K562 (cell line): ENCODE results near the gene TRIM4. TPM values are rescaled to one million over a fixed set of nuclear protein-coding genes. Genes with fewer than 3 reads are reported as not detected.

Source experiments
- CBX2 ChIP-seq: fragments of 200-600 bp; sonication (generic); IDR thresholded peaks from one replicate; pipeline ENCODE4 v1.6.1; 2012; ENCODE audit warnings: mild to moderate bottlenecking, low read length, inconsistent platforms; ENCODE audit not compliant: insufficient read depth, poor library complexity, severe bottlenecking
- RBM17 ChIP-seq: fragments of 200-400 bp; formaldehyde crosslinking; IDR thresholded peaks from 2 replicates; pipeline ENCODE4 v1.6.1; 2017; ENCODE audit warnings: low read depth, mild to moderate bottlenecking, low read length, borderline replicate concordance
- RBM25 ChIP-seq: fragments of 200-400 bp; formaldehyde crosslinking; IDR thresholded peaks from 2 replicates; pipeline ENCODE4 v1.6.1; 2018; ENCODE audit warnings: low read length, low read depth, moderate library complexity; ENCODE audit not compliant: severe bottlenecking
- SIRT6 ChIP-seq: IDR thresholded peaks from one replicate; pipeline ENCODE4 v1.6.1; 2012; ENCODE audit warnings: low read depth, mild to moderate bottlenecking, control low read depth, inconsistent platforms, low read length, moderate library complexity
- SPI1 ChIP-seq: IDR thresholded peaks from 2 replicates; pipeline ENCODE4 v1.6.1; 2011; ENCODE audit warnings: low read depth, low read length, control low read depth, borderline replicate concordance
- ZBTB17 ChIP-seq: fragments of 450-650 bp; formaldehyde crosslinking; IDR thresholded peaks from 2 replicates; pipeline ENCODE4 v1.4.0; 2020; ENCODE audit warnings: mild to moderate bottlenecking
- ZNF239 ChIP-seq: fragments of 250-450 bp; sonication (Bioruptor Pico); IDR thresholded peaks from 2 replicates; pipeline ENCODE4 v1.4.0; 2020; ENCODE audit warnings: mild to moderate bottlenecking
- ZNF280B ChIP-seq: fragments of 250-450 bp; sonication (Bioruptor Pico); IDR thresholded peaks from 2 replicates; pipeline ENCODE4 v1.5.1; 2021; ENCODE audit warnings: mild to moderate bottlenecking
- ZNF583 ChIP-seq: fragments of 250-450 bp; sonication (Bioruptor Pico); IDR thresholded peaks from 2 replicates; pipeline ENCODE4 v1.4.0; 2020
- polyA plus RNA-seq, 8 experiments: library from polyadenylated mRNA; depleted of rRNA in 4 of 8; stranded (reverse) in 5 of 8; unstranded in 3 of 8; fragments of >200 nt; fragmentation: Nextera tagmentation in 2 of 8; fragmentation: Illumina TruSeq in 1 of 8; extraction: Ambion mirVana in 2 of 8; extraction: Trizol in 1 of 8; gene quantifications; 2 replicates each; pipeline versions ENCODE4 v1.2.1 to v1.2.3, GENCODE V29; 2011 to 2014; ENCODE audit warnings: inconsistent platforms in 1 of 8, missing spikeins in 1 of 8
- total RNA-seq, 7 experiments: library from RNA; depleted of rRNA in 6 of 7; stranded (reverse); fragments of >200 nt in 6 of 7; fragmentation: Illumina TruSeq in 2 of 7; extraction: Trizol in 2 of 7; gene quantifications; 2 replicates each; pipeline versions ENCODE4 v1.2.1 to v1.2.3, GENCODE V29; 2011 to 2021; ENCODE audit warnings: low replicate concordance in 1 of 7
- TF ChIP-seq, protein P1 (sequence below), 2 experiments: fragments of 450-650 bp in 1 of 2; sonication (generic) in 1 of 2; formaldehyde crosslinking in 1 of 2; IDR thresholded peaks; 2 replicates each; pipeline versions ENCODE4 v1.7.1 to v1.9.0; 2016 to 2022; ENCODE audit warnings: inconsistent platforms in 1 of 2, mild to moderate bottlenecking in 1 of 2, missing genetic modification reagents in 1 of 2
- TF ChIP-seq, protein P2 (sequence below): fragments of 450-650 bp; IDR thresholded peaks from 2 replicates; pipeline ENCODE4 v1.6.1; 2017; ENCODE audit warnings: antibody characterized with exemption, mild to moderate bottlenecking

TRIM4 gene
- total and polyA plus RNA-seq, 9 of the 15 experiments (the other 6 are each of a cell fraction or from before 2014, with no cell fraction given), result 6.2 to 28.3 (median 22.4) TPM

DNA sequence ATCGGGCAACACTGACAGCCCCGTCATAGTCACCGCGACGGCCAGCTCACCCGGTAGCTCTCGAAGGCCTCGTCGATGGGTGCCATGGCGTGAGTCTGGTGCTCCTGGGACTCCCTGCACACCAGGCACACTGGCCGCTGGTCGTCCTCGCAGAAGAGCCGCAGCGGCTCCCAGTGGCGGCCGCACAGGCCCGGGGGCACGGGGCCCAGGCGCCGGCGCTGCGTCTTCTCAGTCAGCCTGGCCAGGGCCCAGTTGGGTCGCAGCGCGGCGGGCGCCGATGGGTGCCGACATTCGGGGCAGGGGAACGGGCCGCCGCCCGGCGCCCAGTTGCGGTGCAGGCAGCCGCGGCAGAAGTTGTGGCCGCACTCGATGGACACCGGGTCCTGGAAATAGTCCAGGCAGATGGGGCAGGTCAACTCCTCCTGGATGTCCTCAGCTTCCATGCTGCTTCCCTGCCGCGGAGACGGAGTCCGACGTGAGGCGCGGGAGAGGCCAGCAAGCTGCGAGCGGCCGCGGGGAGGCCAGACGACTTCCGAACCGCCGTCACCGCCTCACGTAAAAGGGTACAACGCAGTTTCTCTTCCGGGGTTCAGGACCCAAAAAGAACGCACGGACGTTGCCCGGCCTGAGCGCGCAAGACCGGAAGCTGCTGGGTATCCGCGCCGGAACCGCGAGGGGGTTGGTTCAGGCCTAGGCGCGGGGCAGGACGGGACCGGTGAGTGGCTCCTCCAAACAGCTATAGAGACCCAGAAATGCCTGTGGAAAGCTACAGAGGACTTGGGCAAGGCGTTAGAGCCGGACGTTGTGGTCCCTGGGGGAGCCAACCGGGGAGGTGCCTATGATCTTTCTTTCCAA lies at the start of gene TRIM4 (continued):
- TF ChIP-seq, protein P1, sequence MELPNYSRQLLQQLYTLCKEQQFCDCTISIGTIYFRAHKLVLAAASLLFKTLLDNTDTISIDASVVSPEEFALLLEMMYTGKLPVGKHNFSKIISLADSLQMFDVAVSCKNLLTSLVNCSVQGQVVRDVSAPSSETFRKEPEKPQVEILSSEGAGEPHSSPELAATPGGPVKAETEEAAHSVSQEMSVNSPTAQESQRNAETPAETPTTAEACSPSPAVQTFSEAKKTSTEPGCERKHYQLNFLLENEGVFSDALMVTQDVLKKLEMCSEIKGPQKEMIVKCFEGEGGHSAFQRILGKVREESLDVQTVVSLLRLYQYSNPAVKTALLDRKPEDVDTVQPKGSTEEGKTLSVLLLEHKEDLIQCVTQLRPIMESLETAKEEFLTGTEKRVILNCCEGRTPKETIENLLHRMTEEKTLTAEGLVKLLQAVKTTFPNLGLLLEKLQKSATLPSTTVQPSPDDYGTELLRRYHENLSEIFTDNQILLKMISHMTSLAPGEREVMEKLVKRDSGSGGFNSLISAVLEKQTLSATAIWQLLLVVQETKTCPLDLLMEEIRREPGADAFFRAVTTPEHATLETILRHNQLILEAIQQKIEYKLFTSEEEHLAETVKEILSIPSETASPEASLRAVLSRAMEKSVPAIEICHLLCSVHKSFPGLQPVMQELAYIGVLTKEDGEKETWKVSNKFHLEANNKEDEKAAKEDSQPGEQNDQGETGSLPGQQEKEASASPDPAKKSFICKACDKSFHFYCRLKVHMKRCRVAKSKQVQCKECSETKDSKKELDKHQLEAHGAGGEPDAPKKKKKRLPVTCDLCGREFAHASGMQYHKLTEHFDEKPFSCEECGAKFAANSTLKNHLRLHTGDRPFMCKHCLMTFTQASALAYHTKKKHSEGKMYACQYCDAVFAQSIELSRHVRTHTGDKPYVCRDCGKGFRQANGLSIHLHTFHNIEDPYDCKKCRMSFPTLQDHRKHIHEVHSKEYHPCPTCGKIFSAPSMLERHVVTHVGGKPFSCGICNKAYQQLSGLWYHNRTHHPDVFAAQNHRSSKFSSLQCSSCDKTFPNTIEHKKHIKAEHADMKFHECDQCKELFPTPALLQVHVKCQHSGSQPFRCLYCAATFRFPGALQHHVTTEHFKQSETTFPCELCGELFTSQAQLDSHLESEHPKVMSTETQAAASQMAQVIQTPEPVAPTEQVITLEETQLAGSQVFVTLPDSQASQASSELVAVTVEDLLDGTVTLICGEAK (IDR thresholded peaks at IDR 0.05), result peak; percentile 95
- TF ChIP-seq, protein P1 (CRISPR knock-in tag; IDR thresholded peaks at IDR 0.05), result no peak
- no peak for TF ChIP-seq ZNF280B
- TF ChIP-seq CBX2, result no peak
- TF ChIP-seq, protein P2, sequence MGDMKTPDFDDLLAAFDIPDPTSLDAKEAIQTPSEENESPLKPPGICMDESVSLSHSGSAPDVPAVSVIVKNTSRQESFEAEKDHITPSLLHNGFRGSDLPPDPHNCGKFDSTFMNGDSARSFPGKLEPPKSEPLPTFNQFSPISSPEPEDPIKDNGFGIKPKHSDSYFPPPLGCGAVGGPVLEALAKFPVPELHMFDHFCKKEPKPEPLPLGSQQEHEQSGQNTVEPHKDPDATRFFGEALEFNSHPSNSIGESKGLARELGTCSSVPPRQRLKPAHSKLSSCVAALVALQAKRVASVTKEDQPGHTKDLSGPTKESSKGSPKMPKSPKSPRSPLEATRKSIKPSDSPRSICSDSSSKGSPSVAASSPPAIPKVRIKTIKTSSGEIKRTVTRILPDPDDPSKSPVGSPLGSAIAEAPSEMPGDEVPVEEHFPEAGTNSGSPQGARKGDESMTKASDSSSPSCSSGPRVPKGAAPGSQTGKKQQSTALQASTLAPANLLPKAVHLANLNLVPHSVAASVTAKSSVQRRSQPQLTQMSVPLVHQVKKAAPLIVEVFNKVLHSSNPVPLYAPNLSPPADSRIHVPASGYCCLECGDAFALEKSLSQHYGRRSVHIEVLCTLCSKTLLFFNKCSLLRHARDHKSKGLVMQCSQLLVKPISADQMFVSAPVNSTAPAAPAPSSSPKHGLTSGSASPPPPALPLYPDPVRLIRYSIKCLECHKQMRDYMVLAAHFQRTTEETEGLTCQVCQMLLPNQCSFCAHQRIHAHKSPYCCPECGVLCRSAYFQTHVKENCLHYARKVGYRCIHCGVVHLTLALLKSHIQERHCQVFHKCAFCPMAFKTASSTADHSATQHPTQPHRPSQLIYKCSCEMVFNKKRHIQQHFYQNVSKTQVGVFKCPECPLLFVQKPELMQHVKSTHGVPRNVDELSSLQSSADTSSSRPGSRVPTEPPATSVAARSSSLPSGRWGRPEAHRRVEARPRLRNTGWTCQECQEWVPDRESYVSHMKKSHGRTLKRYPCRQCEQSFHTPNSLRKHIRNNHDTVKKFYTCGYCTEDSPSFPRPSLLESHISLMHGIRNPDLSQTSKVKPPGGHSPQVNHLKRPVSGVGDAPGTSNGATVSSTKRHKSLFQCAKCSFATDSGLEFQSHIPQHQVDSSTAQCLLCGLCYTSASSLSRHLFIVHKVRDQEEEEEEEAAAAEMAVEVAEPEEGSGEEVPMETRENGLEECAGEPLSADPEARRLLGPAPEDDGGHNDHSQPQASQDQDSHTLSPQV, result peak; percentile 68
- peak; percentile 66; the same call in 1 of the 2 replicates for TF ChIP-seq ZNF583
- TF ChIP-seq ZBTB17 (CRISPR knock-in tag), result peak; percentile 49; the same call in 1 of the 2 replicates
- TF ChIP-seq RBM25, result no peak
- TF ChIP-seq RBM17, result no peak
- TF ChIP-seq SPI1, result no peak
- no peak for TF ChIP-seq SIRT6
- no peak for TF ChIP-seq ZNF239 (CRISPR knock-in tag)
